ENCODE data around the gene PARD3B.

The PARD3B gene

DNA sequence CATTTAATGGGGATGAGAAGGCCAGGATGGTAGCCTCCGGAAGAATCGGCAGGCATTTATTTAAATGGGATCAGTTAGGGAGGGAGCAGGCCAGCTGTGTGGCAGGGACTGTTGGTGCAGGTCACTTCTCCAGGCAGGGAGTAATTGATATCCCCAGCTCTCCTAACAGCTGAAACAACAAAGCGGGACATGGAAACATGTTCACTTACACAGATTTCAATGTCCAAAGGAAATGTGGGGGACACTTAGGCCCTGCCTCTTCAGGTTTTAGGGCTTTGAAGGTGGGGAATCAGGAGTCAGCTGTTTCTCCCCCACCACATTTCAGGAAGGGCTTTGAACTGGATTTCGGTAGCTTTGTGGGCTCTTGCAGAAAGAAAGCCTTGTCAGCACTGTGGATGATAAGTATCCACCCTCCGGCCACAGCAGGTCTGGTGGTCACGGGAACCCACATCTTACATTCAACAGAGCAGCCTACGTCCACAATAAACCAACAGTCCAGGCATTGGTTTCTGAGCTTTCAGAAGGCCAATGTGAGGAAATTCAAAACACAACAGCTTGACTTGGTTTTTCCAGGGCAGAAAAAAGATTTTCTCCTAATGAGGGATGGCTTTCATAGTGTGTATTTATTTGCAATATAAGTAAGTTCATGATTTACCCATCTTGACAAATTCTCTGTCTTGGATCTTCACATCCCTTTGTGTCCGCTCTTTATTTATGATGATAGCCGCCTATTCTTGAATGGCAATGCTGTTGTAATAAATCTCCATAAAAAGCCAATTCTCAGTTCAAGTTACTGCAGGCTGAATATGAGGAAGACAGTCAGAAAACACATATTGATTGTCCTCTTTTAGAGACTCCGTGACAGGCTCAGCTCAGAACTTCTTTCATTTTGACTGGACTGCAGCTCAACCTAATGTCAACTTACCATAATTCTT lies 1040.4 kb downstream of the PARD3B start:
- Histone ChIP-seq H3K27me3 (replicated peaks) (no peaks in the 10 kb centered on the region), H3K36me3 (replicated peaks) (no peaks in the 10 kb centered on the region), H3K4me3 (ENCODE audit: low read depth, low read length) (no peak overlapping the region), H3K27ac (no peak overlapping the region)
- TF ChIP-seq, protein P1, sequence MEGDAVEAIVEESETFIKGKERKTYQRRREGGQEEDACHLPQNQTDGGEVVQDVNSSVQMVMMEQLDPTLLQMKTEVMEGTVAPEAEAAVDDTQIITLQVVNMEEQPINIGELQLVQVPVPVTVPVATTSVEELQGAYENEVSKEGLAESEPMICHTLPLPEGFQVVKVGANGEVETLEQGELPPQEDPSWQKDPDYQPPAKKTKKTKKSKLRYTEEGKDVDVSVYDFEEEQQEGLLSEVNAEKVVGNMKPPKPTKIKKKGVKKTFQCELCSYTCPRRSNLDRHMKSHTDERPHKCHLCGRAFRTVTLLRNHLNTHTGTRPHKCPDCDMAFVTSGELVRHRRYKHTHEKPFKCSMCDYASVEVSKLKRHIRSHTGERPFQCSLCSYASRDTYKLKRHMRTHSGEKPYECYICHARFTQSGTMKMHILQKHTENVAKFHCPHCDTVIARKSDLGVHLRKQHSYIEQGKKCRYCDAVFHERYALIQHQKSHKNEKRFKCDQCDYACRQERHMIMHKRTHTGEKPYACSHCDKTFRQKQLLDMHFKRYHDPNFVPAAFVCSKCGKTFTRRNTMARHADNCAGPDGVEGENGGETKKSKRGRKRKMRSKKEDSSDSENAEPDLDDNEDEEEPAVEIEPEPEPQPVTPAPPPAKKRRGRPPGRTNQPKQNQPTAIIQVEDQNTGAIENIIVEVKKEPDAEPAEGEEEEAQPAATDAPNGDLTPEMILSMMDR (IDR thresholded peaks at IDR 0.05; ENCODE audit: low read depth, low read length, missing control alignments): no peak
- in situ Hi-C loops (cut with HindIII; ENCODE audit: low pct_ligation_motif_present, low sequenced_read_pairs): no loop called here
- DNase-seq: no peak

DNA sequence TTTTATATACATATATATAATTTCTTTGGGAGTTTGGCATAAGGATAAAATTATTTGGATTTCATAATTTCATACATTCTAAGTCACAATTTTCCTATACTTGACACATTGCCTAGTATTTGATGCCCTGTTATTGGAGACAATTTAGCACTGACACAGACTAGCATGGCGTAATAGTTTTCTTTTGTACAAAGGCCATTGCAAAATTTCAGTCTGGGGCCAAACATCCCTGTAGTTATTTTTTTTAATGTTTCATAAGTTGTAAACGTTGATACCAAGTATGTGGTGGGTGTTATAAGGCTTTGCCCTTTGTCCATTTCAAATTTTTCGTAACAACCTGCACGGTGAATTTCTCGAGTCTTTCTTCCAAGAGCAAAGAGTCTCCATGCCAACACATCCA lies 1041.4 kb downstream of the PARD3B start:
- no peaks in the 10 kb centered on the region for H3K36me3 ChIP-seq (replicated peaks)
- H3K27ac ChIP-seq: no peak overlapping the region
- TF ChIP-seq, protein P1 (IDR thresholded peaks at IDR 0.05; ENCODE audit: low read depth, low read length, missing control alignments): no peak
- H3K4me3 ChIP-seq (ENCODE audit: low read depth, low read length): no peak overlapping the region
- in situ Hi-C loops (cut with HindIII; ENCODE audit: low pct_ligation_motif_present, low sequenced_read_pairs): no loop called here
- H3K27me3 ChIP-seq (replicated peaks): no peaks in the 10 kb centered on the region
- no peak for DNase-seq

DNA sequence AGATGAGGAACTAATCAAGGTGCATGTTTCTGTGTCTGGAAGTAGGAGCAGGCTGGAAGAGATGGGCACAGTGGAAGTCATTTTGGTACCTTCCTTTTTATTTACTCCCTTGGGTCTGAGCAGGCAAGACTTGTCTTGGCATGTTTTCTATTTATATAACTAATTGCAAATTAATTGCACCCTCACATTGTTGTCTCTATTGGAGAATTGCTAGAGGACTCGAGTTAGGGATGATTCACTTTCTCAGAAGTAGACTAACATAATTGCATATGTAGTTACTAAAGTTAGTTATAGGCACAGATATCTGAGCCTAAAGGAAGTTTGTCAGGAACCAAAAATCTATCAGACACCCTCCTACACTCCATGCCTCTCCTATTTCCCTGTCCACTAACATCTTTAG lies 1044.2 kb downstream of the PARD3B start:
- H3K27me3 ChIP-seq (replicated peaks): no peaks in the 10 kb centered on the region
- in situ Hi-C loops (cut with HindIII; ENCODE audit: low pct_ligation_motif_present, low sequenced_read_pairs): no loop called here
- DNase-seq: no peak
- H3K4me3 ChIP-seq (ENCODE audit: low read depth, low read length): no peak overlapping the region
- no peaks in the 10 kb centered on the region for H3K36me3 ChIP-seq (replicated peaks)
- no peak overlapping the region for H3K27ac ChIP-seq
- TF ChIP-seq, protein P1 (IDR thresholded peaks at IDR 0.05; ENCODE audit: low read depth, low read length, missing control alignments): no peak

DNA sequence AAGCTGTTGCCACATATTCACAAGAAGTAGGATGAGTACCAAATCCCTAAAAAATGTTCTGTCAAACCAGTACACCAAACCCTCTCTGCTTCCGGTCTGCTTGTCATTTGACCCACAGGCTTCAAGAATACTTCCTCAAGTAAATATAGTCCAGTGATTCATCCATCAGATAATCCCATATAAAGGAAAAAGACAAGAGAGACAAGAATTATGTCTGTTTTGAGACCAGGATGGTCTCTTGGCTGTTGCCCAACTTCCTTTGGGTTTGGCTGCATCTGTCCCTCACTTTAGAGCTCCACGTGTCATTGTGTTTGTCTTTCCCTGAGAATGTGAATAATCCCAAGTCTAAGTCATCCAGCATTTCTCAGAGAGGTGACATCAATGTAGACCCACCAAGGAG lies 1045.5 kb downstream of the PARD3B start:
- H3K27me3 ChIP-seq (replicated peaks): no peaks in the 10 kb centered on the region
- in situ Hi-C loops (cut with HindIII; ENCODE audit: low pct_ligation_motif_present, low sequenced_read_pairs): no loop called here
- TF ChIP-seq, protein P1 (IDR thresholded peaks at IDR 0.05; ENCODE audit: low read depth, low read length, missing control alignments): no peak
- DNase-seq: peak; percentile 55
- H3K4me3 ChIP-seq (ENCODE audit: low read depth, low read length): no peak overlapping the region
- H3K27ac ChIP-seq: no peak overlapping the region
- H3K36me3 ChIP-seq (replicated peaks): no peaks in the 10 kb centered on the region

DNA sequence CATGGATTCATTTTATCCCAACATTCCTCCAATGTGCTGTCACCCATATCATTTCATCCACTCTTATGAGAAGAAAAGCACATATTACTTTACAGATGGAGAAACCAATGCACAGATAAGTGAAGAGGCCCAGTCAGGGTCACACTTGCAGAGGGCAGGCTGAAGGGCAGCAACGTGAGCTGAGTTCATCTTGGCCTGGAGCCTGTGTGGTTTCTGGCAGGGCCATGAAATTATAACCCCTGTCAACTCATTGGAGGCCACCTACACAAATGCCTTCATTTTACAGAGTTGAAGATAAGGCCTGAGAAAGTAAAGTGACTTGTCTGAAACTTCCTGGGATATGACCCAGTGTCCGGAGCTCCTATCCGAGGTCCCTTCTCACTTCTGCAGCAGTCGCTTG lies 1048.6 kb downstream of the PARD3B start:
- Histone ChIP-seq H3K4me3 (ENCODE audit: low read depth, low read length) (no peak overlapping the region), H3K27ac (no peak overlapping the region), H3K27me3 (replicated peaks) (no peaks in the 10 kb centered on the region), H3K36me3 (replicated peaks) (no peaks in the 10 kb centered on the region)
- no peak for DNase-seq
- in situ Hi-C loops (cut with HindIII; ENCODE audit: low pct_ligation_motif_present, low sequenced_read_pairs): no loop called here
- TF ChIP-seq, protein P1 (IDR thresholded peaks at IDR 0.05; ENCODE audit: low read depth, low read length, missing control alignments): no peak

Data from brain microvascular endothelial cell (primary cell).